GM19463 (cell line): ENCODE measurements around the gene SAPCD2.

ENCODE experiments used
- ATAC-seq: cut with Tn5 transposase; IDR thresholded peaks from one replicate; pipeline ENCODE4 v1.9.1; 2021; ENCODE audit warnings: mild to moderate bottlenecking, moderate library complexity; ENCODE audit not compliant: unreplicated experiment

SAPCD2 gene

GRCh38 chr9:137020771-137021567 lies 49.4 kb downstream of the SAPCD2 start:
- ATAC-seq, result no peak

GRCh38 chr9:137019891-137020683 lies 50.3 kb downstream of the SAPCD2 start:
- ATAC-seq, result no peak

GRCh38 chr9:137018761-137019559 lies 51.4 kb downstream of the SAPCD2 start:
- ATAC-seq, result no peak

- no peak for ATAC-seq
Measured at GRCh38 chr9:137017791-137018497, 52.4 kb downstream of the SAPCD2 start.

GRCh38 chr9:137017071-137017470 lies 53.3 kb downstream of the SAPCD2 start:
- ATAC-seq, result no peak

GRCh38 chr9:137016436-137016835 lies 53.9 kb downstream of the SAPCD2 start:
- no peak for ATAC-seq

GRCh38 chr9:137015976-137016375 lies 54.4 kb downstream of the SAPCD2 start:
- ATAC-seq, result no peak

GRCh38 chr9:137015540-137015930 lies 54.8 kb downstream of the SAPCD2 start:
- ATAC-seq, result no peak

- no peak for ATAC-seq
Measured at GRCh38 chr9:137014776-137015539, 55.4 kb downstream of the SAPCD2 start.

GRCh38 chr9:137014166-137014565 lies 56.2 kb downstream of the SAPCD2 start:
- ATAC-seq, result no peak

GRCh38 chr9:137013571-137013940 lies 56.8 kb downstream of the SAPCD2 start:
- ATAC-seq, result no peak

GRCh38 chr9:137012694-137013570 lies 57.4 kb downstream of the SAPCD2 start:
- ATAC-seq, result no peak
